Body of pancreas (tissue), 4 donors: ENCODE measurements around the gene EXOSC7.

Experiments used
- POLR2A ChIP-seq, 3 donors: fragments of 450-650 bp; IDR thresholded peaks; one replicate each; pipeline ENCODE4 v1.6.1; 2016; ENCODE audit warnings: antibody characterized with exemption in 3 of 3, mild to moderate bottlenecking in 2 of 3
- TF ChIP-seq, protein P1 (sequence below), 7 experiments: fragments of 450-650 bp in 4 of 7; fragments of 200-600 bp in 3 of 7; sonication (generic) in 3 of 7; IDR thresholded peaks; one replicate each; pipeline ENCODE4 v1.5.1; 2016 to 2019; ENCODE audit warnings: antibody characterized with exemption in 7 of 7

DNA sequence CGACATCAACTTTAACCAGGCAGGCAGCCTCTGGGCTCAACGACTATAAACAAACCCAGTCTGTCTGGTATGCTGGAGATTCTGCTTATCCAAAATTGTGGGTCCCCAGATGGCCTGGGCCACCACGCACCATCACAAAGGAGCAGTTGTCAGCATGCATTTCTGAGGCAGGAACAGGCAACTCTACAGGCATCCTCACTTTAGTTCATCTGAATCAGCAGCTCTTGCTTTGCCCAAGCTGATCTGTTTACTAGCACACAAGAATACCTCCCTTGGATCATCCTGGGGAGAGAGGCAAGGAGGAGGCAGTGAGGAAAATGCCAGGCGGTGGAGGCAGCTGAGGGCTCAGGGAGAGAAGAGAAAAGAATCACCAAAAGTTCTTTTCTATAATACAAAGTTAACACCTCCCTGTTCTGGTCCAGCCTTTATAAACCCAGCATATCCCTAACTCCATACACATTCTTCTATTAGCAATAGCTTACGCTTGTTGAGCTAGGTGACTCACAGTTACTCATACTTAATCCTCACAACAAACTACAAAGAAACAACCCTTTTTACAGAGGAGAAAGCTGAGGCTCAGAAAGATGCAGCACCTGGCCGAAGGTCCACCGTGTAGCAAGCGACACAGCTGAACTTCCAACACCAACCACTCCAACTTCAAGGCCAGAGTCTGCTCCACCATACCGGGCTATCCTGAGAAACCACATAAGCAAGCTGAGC, 33.7 kb upstream of the EXOSC7 start:
- TF ChIP-seq, protein P1, sequence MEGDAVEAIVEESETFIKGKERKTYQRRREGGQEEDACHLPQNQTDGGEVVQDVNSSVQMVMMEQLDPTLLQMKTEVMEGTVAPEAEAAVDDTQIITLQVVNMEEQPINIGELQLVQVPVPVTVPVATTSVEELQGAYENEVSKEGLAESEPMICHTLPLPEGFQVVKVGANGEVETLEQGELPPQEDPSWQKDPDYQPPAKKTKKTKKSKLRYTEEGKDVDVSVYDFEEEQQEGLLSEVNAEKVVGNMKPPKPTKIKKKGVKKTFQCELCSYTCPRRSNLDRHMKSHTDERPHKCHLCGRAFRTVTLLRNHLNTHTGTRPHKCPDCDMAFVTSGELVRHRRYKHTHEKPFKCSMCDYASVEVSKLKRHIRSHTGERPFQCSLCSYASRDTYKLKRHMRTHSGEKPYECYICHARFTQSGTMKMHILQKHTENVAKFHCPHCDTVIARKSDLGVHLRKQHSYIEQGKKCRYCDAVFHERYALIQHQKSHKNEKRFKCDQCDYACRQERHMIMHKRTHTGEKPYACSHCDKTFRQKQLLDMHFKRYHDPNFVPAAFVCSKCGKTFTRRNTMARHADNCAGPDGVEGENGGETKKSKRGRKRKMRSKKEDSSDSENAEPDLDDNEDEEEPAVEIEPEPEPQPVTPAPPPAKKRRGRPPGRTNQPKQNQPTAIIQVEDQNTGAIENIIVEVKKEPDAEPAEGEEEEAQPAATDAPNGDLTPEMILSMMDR (IDR thresholded peaks at IDR 0.05), result no peak
- no peak for TF ChIP-seq POLR2A (IDR thresholded peaks at IDR 0.05)
